RWPE1 (cell line): ENCODE results near the gene IFNLR1.

Source experiments
- CTCF ChIA-PET: fragments of 350-600 bp; sonication (Branson Sonifier 250); formaldehyde crosslinking; extraction: SDS; loops from one replicate; lab custom pipeline; 2021; lab: Yijun Ruan, JAX
- POLR2A ChIA-PET: fragments of 400-600 bp; formaldehyde crosslinking; extraction: SDS; loops from one replicate; lab custom pipeline; 2020; ENCODE audit warnings: antibody characterized with exemption; ENCODE audit not compliant: low non-redundant PET; lab: Yijun Ruan, JAX
- DNase-seq: peaks from one replicate; pipeline ENCODE4 v3.0.0; 2012; ENCODE audit warnings: low spot score
- H3K27ac ChIP-seq: fragments of 450-650 bp; 2 replicates; pipeline ENCODE4 v1.5.1; 2017
- CTCF ChIP-seq: fragments of 450-650 bp; conservative IDR thresholded peaks from 2 replicates; pipeline ENCODE4 v1.5.1; 2017; ENCODE audit warnings: low read depth, mild to moderate bottlenecking

IFNLR1 gene

GRCh38 chr1:24159366-24159765, 27.7 kb downstream of the IFNLR1 start:
- POLR2A ChIA-PET, result no interaction called here
- DNase-seq, result no peak
- no peak overlapping the region for H3K27ac ChIP-seq
- TF ChIP-seq CTCF, result no peak
- CTCF ChIA-PET, result interaction anchor here (0.6 to 0.7 kb wide), 4 partner anchors 11 to 762 kb away, joined by 3 to 7 read pairs (median 5); no protein-coding TSS in a partner anchor

GRCh38 chr1:24157918-24158481, 29.1 kb downstream of the IFNLR1 start:
- CTCF ChIA-PET, result interaction anchor here (0.9 to 1.0 kb wide), 2 partner anchors 7 to 86 kb away, joined by 3 to 4 read pairs; no protein-coding TSS in a partner anchor
- no peak for DNase-seq
- H3K27ac ChIP-seq, result no peak overlapping the region
- POLR2A ChIA-PET, result no interaction called here
- no peak for TF ChIP-seq CTCF

GRCh38 chr1:24156542-24157260, 30.4 kb downstream of the IFNLR1 start:
- no peak for DNase-seq
- POLR2A ChIA-PET, result no interaction called here
- TF ChIP-seq CTCF, result no peak
- H3K27ac ChIP-seq, result no peak overlapping the region
- CTCF ChIA-PET, result interaction anchor here (0.9 kb wide), 1 partner anchor 85 kb away, joined by 3 read pairs; no protein-coding TSS in a partner anchor

- DNase-seq, result no peak
- H3K27ac ChIP-seq, result no peak overlapping the region
- no peak; the same call in 1 of the 2 replicates for TF ChIP-seq CTCF
- POLR2A ChIA-PET, result no interaction called here
- CTCF ChIA-PET, result interaction anchor here (0.6 to 0.8 kb wide), 8 partner anchors 9 to 355 kb away, joined by 3 to 6 read pairs (median 3); no protein-coding TSS in a partner anchor
Observed at GRCh38 chr1:24155011-24155782, 31.9 kb downstream of the IFNLR1 start.

GRCh38 chr1:24154215-24154614, 32.9 kb downstream of the IFNLR1 start:
- TF ChIP-seq CTCF, result no peak
- ChIA-PET POLR2A (no interaction called here), CTCF (interaction anchor here (0.5 to 0.8 kb wide), 2 partner anchors 25 to 123 kb away, joined by 3 read pairs; no protein-coding TSS in a partner anchor)
- H3K27ac ChIP-seq, result no peak overlapping the region
- DNase-seq, result no peak
